Gastroesophageal sphincter (tissue), 4 donors: ENCODE measurements around the gene APOL6. TPM values are rescaled to one million over a fixed set of nuclear protein-coding genes. Genes with fewer than 3 reads are reported as not detected.
"Not testable (repeated sequence)": the region's sequence is repeated elsewhere in the genome, so short reads cannot be mapped to it uniquely, and the experiment has no call there.

Experiments used
- ATAC-seq: fragments of 150-250 bp; one replicate; pipeline ENCODE4 v1.9.1; 2016; ENCODE audit warnings: mild to moderate bottlenecking, moderate library complexity
- H3K27ac ChIP-seq, 4 donors: fragments of 200-600 bp; sonication (generic) in 3 of 4; 1 replicate in 3 of 4; 2 replicates in 1 of 4; pipeline ENCODE4 v1.5.1; 2016 to 2019
- H3K27me3 ChIP-seq: fragments of 200-600 bp; sonication (generic); one replicate; pipeline ENCODE4 v1.5.1; 2019
- H3K36me3 ChIP-seq, 2 donors: fragments of 200-600 bp; sonication (generic); one replicate each; pipeline ENCODE4 v1.5.1; 2019; ENCODE audit warnings: control low read depth in 1 of 2
- H3K4me1 ChIP-seq, 3 donors: fragments of 200-600 bp; sonication (generic); 1 replicate in 2 of 3; 2 replicates in 1 of 3; pipeline ENCODE4 v1.5.1; 2016 to 2019; ENCODE audit warnings: control low read depth in 2 of 3
- H3K4me3 ChIP-seq, 2 donors: fragments of 200-600 bp; sonication (generic); one replicate each; pipeline ENCODE4 v1.5.1; 2019; ENCODE audit warnings: mild to moderate bottlenecking in 1 of 2, moderate library complexity in 1 of 2
- H3K9me3 ChIP-seq, 3 donors: fragments of 200-600 bp; sonication (generic); one replicate each; pipeline ENCODE4 v1.5.1; 2017 to 2019; ENCODE audit warnings: control low read depth in 2 of 3
- EP300 ChIP-seq: sonication (generic); formaldehyde crosslinking; IDR thresholded peaks from one replicate; pipeline ENCODE4 v1.6.1; 2017; ENCODE audit warnings: antibody characterized with exemption, mild to moderate bottlenecking
- POLR2A ChIP-seq, 2 donors: fragments of 450-650 bp; IDR thresholded peaks; one replicate each; pipeline ENCODE4 v1.6.1; 2017; ENCODE audit warnings: antibody characterized with exemption in 2 of 2, mild to moderate bottlenecking in 2 of 2, moderate library complexity in 1 of 2
- POLR2AphosphoS5 ChIP-seq: sonication (generic); formaldehyde crosslinking; IDR thresholded peaks from one replicate; pipeline ENCODE4 v1.6.1; 2017; ENCODE audit warnings: antibody characterized with exemption
- WGBS, 2 donors: methylation state at CpG; one replicate each; pipeline ENCODE4 v1.1.5; 2018; ENCODE audit warnings: low coverage in 1 of 2; 5-methylcytosine and 5-hydroxymethylcytosine counted together
- total RNA-seq, 4 donors: library from RNA; depleted of rRNA; stranded (reverse); fragments of >200 nt; gene quantifications; one replicate each; pipeline ENCODE4 v1.1.0, GENCODE V29; 2016
- TF ChIP-seq, protein P1 (sequence below), 4 experiments: fragments of 200-600 bp in 2 of 4; fragments of 450-650 bp in 2 of 4; sonication (generic) in 1 of 4; IDR thresholded peaks; one replicate each; pipeline ENCODE4 v1.5.1; 2017 to 2019; ENCODE audit warnings: antibody characterized with exemption in 4 of 4, mild to moderate bottlenecking in 2 of 4, moderate library complexity in 2 of 4

The APOL6 gene
- total RNA-seq, 4 donors from 2014 or later: 10.4 to 13.3 (median 10.9) TPM

DNA sequence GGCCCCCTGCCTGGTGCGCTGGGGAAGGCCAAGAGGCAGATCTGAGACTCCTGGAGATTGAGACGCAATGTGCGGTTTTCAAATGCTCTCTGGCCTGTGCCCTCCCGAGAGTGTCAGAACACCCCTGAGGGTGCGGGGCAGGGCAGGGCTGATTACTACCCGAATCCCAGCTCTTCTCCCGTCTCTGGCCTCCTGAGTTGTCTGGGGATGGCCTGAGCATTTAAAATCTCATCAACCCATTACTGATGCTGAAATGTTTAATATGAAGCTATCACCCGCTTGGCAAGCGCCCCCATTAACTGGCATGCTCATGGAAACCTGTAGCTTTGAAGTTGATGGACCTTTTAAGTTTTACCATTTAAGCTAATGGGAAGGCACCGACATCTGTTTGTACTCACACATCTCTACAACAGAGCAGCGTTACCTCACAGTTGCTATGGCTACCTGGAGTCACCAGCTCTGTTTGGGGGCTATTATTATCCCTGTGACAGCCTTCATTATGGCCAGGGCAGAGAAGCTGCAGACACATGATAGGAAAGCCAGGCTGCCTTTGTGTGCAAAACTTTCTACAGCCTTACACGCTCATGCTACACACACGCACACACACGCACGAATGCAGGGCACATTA lies 27.5 kb upstream of the APOL6 start:
- peak; percentile 75 for ATAC-seq
- no peaks in the 10 kb centered on the region for H3K9me3 ChIP-seq
- H3K4me3 ChIP-seq: no peak overlapping the region
- H3K27me3 ChIP-seq: no peaks in the 10 kb centered on the region
- H3K4me1 ChIP-seq: peaks cover 6 to 46% (median 19%) of the 10 kb centered on the region in 3 donors
- peak overlapping the region; percentile 2 to 86 (median 80) for H3K27ac ChIP-seq
- TF ChIP-seq, protein P1, sequence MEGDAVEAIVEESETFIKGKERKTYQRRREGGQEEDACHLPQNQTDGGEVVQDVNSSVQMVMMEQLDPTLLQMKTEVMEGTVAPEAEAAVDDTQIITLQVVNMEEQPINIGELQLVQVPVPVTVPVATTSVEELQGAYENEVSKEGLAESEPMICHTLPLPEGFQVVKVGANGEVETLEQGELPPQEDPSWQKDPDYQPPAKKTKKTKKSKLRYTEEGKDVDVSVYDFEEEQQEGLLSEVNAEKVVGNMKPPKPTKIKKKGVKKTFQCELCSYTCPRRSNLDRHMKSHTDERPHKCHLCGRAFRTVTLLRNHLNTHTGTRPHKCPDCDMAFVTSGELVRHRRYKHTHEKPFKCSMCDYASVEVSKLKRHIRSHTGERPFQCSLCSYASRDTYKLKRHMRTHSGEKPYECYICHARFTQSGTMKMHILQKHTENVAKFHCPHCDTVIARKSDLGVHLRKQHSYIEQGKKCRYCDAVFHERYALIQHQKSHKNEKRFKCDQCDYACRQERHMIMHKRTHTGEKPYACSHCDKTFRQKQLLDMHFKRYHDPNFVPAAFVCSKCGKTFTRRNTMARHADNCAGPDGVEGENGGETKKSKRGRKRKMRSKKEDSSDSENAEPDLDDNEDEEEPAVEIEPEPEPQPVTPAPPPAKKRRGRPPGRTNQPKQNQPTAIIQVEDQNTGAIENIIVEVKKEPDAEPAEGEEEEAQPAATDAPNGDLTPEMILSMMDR (IDR thresholded peaks at IDR 0.05): no peak
- TF ChIP-seq POLR2A (IDR thresholded peaks at IDR 0.05) (no peak), POLR2AphosphoS5 (peak; percentile 62), EP300 (no peak)
- no peaks in the 10 kb centered on the region for H3K36me3 ChIP-seq
- WGBS, 2 donors: 29 to 54% methylated on average over 8 to 10 of the region's 15 CpGs

DNA sequence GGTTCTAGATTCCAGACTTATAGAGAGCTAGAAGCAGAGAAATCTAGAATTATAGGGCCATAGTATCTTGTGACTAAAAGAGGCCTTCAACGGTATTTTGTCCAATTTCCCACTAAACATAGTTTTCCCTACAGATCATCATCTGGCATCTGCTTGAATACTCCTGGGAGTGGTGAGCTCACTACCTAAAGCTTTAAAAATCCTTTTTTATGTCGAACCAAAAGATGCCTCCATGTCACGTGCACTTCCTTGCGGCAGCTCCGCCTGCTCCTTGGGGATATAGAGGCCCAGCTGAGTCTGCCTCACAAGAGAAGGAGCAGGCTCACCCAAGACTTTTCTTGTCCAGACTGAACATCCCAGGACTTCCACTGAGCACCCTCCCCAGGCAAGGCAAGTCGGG lies 26.8 kb upstream of the APOL6 start:
- TF ChIP-seq POLR2A (IDR thresholded peaks at IDR 0.05): no peak
- TF ChIP-seq EP300: no peak
- no peak for TF ChIP-seq POLR2AphosphoS5
- TF ChIP-seq, protein P1 (IDR thresholded peaks at IDR 0.05): no peak
- peaks cover 6 to 48% (median 19%) of the 10 kb centered on the region in 3 donors for H3K4me1 ChIP-seq
- H3K27ac ChIP-seq: peak overlapping the region; percentile 2 to 86 (median 80)

DNA sequence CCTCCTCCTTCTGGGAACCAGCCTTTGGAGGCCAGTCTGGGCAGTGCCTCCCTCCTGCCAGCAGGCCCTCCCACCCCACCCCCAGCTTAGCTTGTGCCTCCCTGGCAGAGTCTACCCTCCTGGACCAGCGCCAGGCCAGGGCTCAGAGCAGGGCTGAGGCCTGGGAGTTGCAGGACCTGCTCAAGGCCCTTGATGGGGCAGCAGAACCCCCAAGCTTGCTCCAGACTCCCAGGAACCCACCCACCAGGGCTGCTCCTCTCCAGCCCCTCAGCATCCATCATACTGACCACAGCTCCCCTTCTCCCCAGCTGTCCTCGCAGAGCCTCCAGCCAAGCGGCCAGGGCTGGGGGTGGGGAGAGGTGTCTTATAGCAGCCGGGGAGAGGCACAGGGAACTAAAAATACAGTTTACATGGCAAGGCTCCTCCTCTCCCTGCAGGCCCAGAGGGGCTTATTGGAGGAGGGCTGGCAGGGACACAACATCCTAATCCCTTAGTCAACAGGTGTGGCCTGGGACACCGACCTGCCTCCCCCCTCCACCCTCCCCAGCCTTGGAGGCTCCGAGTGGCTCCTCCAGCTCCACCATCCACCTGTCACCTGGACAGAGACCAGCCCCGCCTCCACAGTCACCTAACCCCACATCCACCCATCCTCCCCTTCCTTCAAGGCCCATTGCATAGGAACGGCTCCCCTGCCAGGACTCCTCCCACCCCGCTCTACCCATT lies 25.9 kb upstream of the APOL6 start:
- Histone ChIP-seq H3K36me3 (no peaks in the 10 kb centered on the region), H3K27me3 (no peaks in the 10 kb centered on the region), H3K27ac (peak overlapping the region; percentile 3 to 86 (median 80)), H3K4me1 (peaks cover 6 to 51% (median 24%) of the 10 kb centered on the region in 3 donors), H3K4me3 (no peak overlapping the region), H3K9me3 (no peaks in the 10 kb centered on the region)
- peak; percentile 24 for ATAC-seq
- WGBS, 2 donors: 27 to 50% methylated on average over 3 to 5 of the region's 9 CpGs
- TF ChIP-seq POLR2AphosphoS5: no peak
- TF ChIP-seq EP300: no peak
- TF ChIP-seq, protein P1 (IDR thresholded peaks at IDR 0.05): no peak
- no peak for TF ChIP-seq POLR2A (IDR thresholded peaks at IDR 0.05)

More for the DNA sequence above, 26.8 kb upstream of the APOL6 start:
- H3K9me3 ChIP-seq: no peaks in the 10 kb centered on the region
- no peak overlapping the region for H3K4me3 ChIP-seq
- no peak for ATAC-seq
- no peaks in the 10 kb centered on the region for H3K27me3 ChIP-seq
- no peaks in the 10 kb centered on the region for H3K36me3 ChIP-seq
- 36 to 43% methylated on average over 1 to 4 of the region's 6 CpGs for WGBS, 2 donors

DNA sequence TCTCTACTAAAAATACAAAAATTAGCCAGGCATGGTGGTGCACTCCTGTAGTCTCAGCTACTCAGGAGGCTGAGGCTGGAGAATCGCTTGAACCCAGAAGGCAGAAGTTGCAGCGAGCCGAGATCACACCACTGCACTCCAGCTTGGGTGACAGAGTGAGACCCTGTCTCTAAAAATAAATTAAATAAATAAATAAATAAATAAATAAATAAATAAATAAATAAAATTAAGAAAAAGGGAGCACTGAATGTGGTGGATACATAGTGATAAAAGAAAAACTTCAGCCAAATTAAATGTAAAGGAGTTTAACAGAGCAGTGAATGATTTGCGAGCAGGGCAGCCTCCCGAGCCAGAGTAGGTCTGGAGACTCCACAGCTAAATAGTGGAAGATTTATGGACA lies 24.4 kb upstream of the APOL6 start:
- peak overlapping the region in 2 of 4 donors; percentile 78 to 83 for H3K27ac ChIP-seq
- ATAC-seq: not testable (repeated sequence)

DNA sequence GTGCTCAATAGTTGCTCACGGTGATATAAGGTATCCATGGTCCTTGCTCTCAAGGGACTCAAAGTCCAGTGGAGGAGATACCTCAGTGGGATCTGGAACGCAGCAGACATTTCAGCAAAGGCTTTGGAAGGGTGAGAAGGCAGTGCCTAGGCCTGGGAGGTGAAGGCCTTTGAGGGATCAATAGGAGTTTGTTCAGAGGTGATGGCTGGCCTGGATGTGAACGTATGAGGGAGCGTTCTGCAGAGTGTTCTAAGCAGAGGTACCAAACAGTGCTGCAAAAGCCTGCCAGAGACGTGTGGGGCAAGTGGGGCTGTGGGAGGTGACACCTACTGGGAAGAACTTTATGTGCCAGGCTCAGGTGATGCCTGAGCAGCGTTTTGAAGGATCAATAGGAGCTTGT lies 23.7 kb upstream of the APOL6 start:
- TF ChIP-seq EP300: no peak
- TF ChIP-seq POLR2A (IDR thresholded peaks at IDR 0.05): no peak
- TF ChIP-seq POLR2AphosphoS5: no peak
- TF ChIP-seq, protein P1 (IDR thresholded peaks at IDR 0.05): no peak
- H3K27ac ChIP-seq: no peak overlapping the region
- 88 to 90% methylated on average over 2 to 6 of the region's 6 CpGs for WGBS, 2 donors

More for the DNA sequence above, 24.4 kb upstream of the APOL6 start:
- not testable (repeated sequence) for H3K9me3 ChIP-seq, H3K36me3 ChIP-seq, H3K4me3 ChIP-seq, H3K27me3 ChIP-seq
- H3K4me1 ChIP-seq: peaks cover 6 to 63% (median 24%) of the 10 kb centered on the region in 3 donors
- WGBS, 2 donors: 89 to 93% methylated on average over 5 of the region's 5 CpGs

More for the DNA sequence above, 23.7 kb upstream of the APOL6 start:
- no peak overlapping the region for H3K4me3 ChIP-seq
- H3K36me3 ChIP-seq: no peaks in the 10 kb centered on the region
- no peak for ATAC-seq
- peaks cover 6 to 70% (median 30%) of the 10 kb centered on the region in 3 donors for H3K4me1 ChIP-seq
- no peaks in the 10 kb centered on the region for H3K27me3 ChIP-seq
- no peaks in the 10 kb centered on the region for H3K9me3 ChIP-seq
